ENCODE results near the gene PHF23.

DNA sequence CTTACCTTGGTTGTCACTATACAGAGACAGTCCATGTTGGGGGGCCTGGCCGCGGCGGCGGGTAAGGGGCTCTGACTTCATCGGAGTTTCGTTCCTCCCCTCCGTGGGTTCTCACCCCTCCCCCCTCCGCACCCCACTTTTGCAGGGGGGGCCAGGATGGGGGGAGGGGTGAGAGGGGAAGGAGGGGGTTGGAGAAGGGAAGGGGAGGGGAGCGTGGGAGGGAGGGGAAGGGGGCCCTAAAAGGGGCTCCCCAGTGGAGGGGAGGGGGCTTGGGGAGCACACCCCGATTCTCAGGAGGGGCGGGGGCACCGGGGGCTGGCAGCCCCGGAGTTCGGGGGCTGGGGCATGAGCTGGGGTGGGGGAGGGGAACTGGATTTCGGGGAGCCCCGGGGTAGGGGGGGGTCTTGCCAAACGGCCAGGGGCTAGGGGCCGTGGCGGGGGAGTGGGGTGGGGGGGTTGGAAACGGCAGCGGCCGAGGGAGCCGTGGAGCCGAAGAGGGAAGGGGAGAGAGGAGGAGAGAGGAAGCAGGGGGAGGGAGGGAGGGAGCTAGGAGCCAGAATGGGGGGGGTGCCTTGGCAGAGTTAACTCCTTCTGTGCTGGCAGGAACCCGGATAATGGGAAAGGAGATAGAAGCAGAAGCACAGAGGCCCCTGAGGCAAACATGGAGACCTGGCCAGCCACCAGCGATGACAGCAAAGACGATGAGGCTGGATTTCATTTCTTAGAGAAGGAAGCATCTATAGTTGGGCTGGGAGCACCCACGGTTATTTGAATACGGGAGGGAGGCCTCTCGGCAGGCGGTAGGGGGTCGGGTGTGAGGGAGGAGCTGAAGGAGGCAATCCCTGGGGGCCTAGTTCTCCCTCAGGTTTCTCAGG, 21.9 kb downstream of the PHF23 start:
- TF ChIP-seq, protein P1, sequence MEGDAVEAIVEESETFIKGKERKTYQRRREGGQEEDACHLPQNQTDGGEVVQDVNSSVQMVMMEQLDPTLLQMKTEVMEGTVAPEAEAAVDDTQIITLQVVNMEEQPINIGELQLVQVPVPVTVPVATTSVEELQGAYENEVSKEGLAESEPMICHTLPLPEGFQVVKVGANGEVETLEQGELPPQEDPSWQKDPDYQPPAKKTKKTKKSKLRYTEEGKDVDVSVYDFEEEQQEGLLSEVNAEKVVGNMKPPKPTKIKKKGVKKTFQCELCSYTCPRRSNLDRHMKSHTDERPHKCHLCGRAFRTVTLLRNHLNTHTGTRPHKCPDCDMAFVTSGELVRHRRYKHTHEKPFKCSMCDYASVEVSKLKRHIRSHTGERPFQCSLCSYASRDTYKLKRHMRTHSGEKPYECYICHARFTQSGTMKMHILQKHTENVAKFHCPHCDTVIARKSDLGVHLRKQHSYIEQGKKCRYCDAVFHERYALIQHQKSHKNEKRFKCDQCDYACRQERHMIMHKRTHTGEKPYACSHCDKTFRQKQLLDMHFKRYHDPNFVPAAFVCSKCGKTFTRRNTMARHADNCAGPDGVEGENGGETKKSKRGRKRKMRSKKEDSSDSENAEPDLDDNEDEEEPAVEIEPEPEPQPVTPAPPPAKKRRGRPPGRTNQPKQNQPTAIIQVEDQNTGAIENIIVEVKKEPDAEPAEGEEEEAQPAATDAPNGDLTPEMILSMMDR (IDR thresholded peaks at IDR 0.05), result no peak
- no peak for TF ChIP-seq POLR2A (IDR thresholded peaks at IDR 0.05)
